HL-60 (cell line): ENCODE results near the gene FAM184B.

ENCODE experiments used
- CTCF ChIP-seq: IDR thresholded peaks from one replicate; pipeline ENCODE4 v1.5.1; 2011; ENCODE audit warnings: low read length, control low read depth, inconsistent platforms; ENCODE audit not compliant: insufficient read depth
- POLR2AphosphoS5 ChIP-seq: IDR thresholded peaks from 2 replicates; pipeline ENCODE4 v1.6.1; 2012; ENCODE audit warnings: low read depth

GRCh38 chr4:17709763-17710068 lies 71.7 kb downstream of the FAM184B start:
- TF ChIP-seq CTCF (no peak), POLR2AphosphoS5 (no peak)
